ENCODE measurements around the gene CDHR5.

DNA sequence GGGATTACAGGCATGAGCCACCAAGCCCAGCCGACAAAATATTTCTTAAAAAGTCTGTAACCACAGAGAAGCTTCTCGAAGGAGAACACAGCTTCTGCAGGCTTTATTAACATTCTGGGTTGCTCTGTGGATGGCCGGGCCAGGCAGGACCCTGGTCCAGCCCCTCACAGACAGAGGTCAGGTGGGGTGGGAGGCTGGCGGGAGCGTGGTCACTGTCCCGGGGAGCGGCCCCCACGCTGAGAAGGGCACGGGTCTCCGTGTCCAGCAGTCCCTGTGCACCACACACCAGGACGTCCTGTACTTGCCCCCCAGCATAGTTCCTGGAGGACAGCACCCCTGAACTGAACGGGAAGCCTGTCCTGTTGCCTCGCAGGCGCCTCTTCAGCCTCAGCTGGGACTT lies 31.7 kb upstream of the CDHR5 start:
- TF ChIP-seq CTCF (IDR thresholded peaks at IDR 0.05; ENCODE audit: borderline replicate concordance, extremely low read depth, low read length, poor library complexity, severe bottlenecking) (no peak), EZH2 (IDR thresholded peaks at IDR 0.05; ENCODE audit: borderline replicate concordance, low read depth, low read length, severe bottlenecking) (no peak)
